HepG2 (cell line): ENCODE data around the gene SLC6A8. TPM values are rescaled to one million over a fixed set of nuclear protein-coding genes. Genes with fewer than 3 reads are reported as not detected.

Experiments used
- BCL6 ChIP-seq: IDR thresholded peaks from 2 replicates; pipeline ENCODE4 v1.6.1; 2016; ENCODE audit warnings: missing genetic modification reagents, missing compliant biosample characterization
- BRCA1 ChIP-seq: sonication (generic); formaldehyde crosslinking; IDR thresholded peaks from 2 replicates; pipeline ENCODE4 v1.4.0; 2020; ENCODE audit warnings: missing genetic modification reagents
- ETV5 ChIP-seq: IDR thresholded peaks from 2 replicates; pipeline ENCODE4 v1.6.1; 2018; ENCODE audit warnings: missing biosample characterization, missing genetic modification reagents, inconsistent platforms, borderline replicate concordance
- FOXA3 ChIP-seq: IDR thresholded peaks from 2 replicates; pipeline ENCODE4 v1.6.1; 2016; ENCODE audit warnings: missing genetic modification reagents, missing compliant biosample characterization
- HDAC1 ChIP-seq: sonication (generic); formaldehyde crosslinking; IDR thresholded peaks from 2 replicates; pipeline ENCODE4 v1.5.1; 2020; ENCODE audit warnings: mild to moderate bottlenecking, missing genetic modification reagents
- IKZF1 ChIP-seq: fragments of 450-650 bp; IDR thresholded peaks from 2 replicates; pipeline ENCODE4 v1.7.1; 2016
- KAT2B ChIP-seq: fragments of 150-350 bp; IDR thresholded peaks from 2 replicates; pipeline ENCODE4 v1.6.1; 2014; ENCODE audit warnings: low read depth, low read length, borderline replicate concordance
- MAFF ChIP-seq: IDR thresholded peaks from 2 replicates; pipeline ENCODE4 v1.6.1; 2011; ENCODE audit warnings: low read depth, low read length, improper control_type of control experiment
- MAZ ChIP-seq, 2 experiments: sonication (generic) in 1 of 2; formaldehyde crosslinking in 1 of 2; IDR thresholded peaks; 2 replicates each; pipeline versions ENCODE4 v1.5.0 to v1.6.1; 2012 to 2020; ENCODE audit warnings: low read depth in 2 of 2, mild to moderate bottlenecking in 2 of 2, borderline replicate concordance in 1 of 2, improper control_type of control experiment in 1 of 2, low read length in 1 of 2, missing genetic modification reagents in 1 of 2, moderate library complexity in 1 of 2
- NFKBIZ ChIP-seq: IDR thresholded peaks from 2 replicates; pipeline ENCODE4 v1.6.1; 2018; ENCODE audit warnings: missing genetic modification reagents, missing compliant biosample characterization
- POLR2AphosphoS5 ChIP-seq: IDR thresholded peaks from 2 replicates; pipeline ENCODE4 v1.6.1; 2012; ENCODE audit warnings: low read depth, low read length
- PREB ChIP-seq: sonication (generic); formaldehyde crosslinking; IDR thresholded peaks from 2 replicates; pipeline ENCODE4 v1.4.0; 2020; ENCODE audit warnings: missing genetic modification reagents
- RBM39 ChIP-seq: fragments of 200-400 bp; formaldehyde crosslinking; IDR thresholded peaks from one replicate; pipeline ENCODE4 v1.6.1; 2018; ENCODE audit warnings: antibody characterized with exemption, mild to moderate bottlenecking, low read depth, low read length; ENCODE audit not compliant: poor library complexity, severe bottlenecking
- SOX5 ChIP-seq: IDR thresholded peaks from 2 replicates; pipeline ENCODE4 v1.6.1; 2016; ENCODE audit warnings: borderline replicate concordance
- TBX2 ChIP-seq: sonication (generic); formaldehyde crosslinking; IDR thresholded peaks from 2 replicates; pipeline ENCODE4 v1.5.0; 2020; ENCODE audit warnings: missing genetic modification reagents, mild to moderate bottlenecking, borderline replicate concordance
- TFDP2 ChIP-seq: sonication (generic); formaldehyde crosslinking; IDR thresholded peaks from 2 replicates; pipeline ENCODE4 v1.4.0; 2020; ENCODE audit warnings: missing genetic modification reagents
- TRIM24 ChIP-seq: sonication (generic); formaldehyde crosslinking; IDR thresholded peaks from 2 replicates; pipeline ENCODE4 v1.8.0; 2022; ENCODE audit warnings: mild to moderate bottlenecking, missing genetic modification reagents
- ZFP90 ChIP-seq: sonication (generic); formaldehyde crosslinking; IDR thresholded peaks from 2 replicates; pipeline ENCODE4 v1.8.0; 2022; ENCODE audit warnings: missing genetic modification reagents, mild to moderate bottlenecking, inconsistent platforms, borderline replicate concordance
- ZNF234 ChIP-seq: sonication (generic); formaldehyde crosslinking; conservative IDR thresholded peaks from 2 replicates; pipeline ENCODE4 v1.5.1; 2020; ENCODE audit warnings: mild to moderate bottlenecking, missing genetic modification reagents
- ZNF367 ChIP-seq: sonication (generic); formaldehyde crosslinking; IDR thresholded peaks from 2 replicates; pipeline ENCODE4 v1.4.0; 2020; ENCODE audit warnings: missing genetic modification reagents, borderline replicate concordance
- ZNF782 ChIP-seq: sonication (generic); formaldehyde crosslinking; IDR thresholded peaks from 2 replicates; pipeline ENCODE4 v1.4.0; 2020; ENCODE audit warnings: missing genetic modification reagents, mild to moderate bottlenecking, borderline replicate concordance
- ZNF883 ChIP-seq: sonication (generic); formaldehyde crosslinking; IDR thresholded peaks from 2 replicates; pipeline ENCODE4 v1.5.1; 2020; ENCODE audit warnings: mild to moderate bottlenecking, missing genetic modification reagents; ENCODE audit errors: not compliant biosample characterization
- polyA plus RNA-seq, 8 experiments: library from polyadenylated mRNA; depleted of rRNA in 3 of 8; stranded (reverse) in 7 of 8; unstranded in 1 of 8; fragments of >200 nt; fragmentation: Illumina TruSeq in 4 of 8; extraction: Trizol in 4 of 8; gene quantifications; 2 replicates each; pipeline versions ENCODE4 v1.2.1 to v1.2.3, GENCODE V29; 2011 to 2016; ENCODE audit warnings: low read depth in 4 of 8, missing spikeins in 1 of 8, mixed read lengths in 1 of 8; ENCODE audit not compliant: insufficient read depth in 1 of 8
- total RNA-seq, 5 experiments: library from RNA; depleted of rRNA; stranded (reverse); fragments of >200 nt; fragmentation: Illumina TruSeq; extraction: Trizol; gene quantifications; 2 replicates each; pipeline ENCODE4 v1.2.3, GENCODE V29; 2016; ENCODE audit warnings: low read depth in 1 of 5
- TF ChIP-seq, protein P1 (sequence below), 2 experiments: sonication (generic) in 1 of 2; formaldehyde crosslinking in 1 of 2; IDR thresholded peaks; 2 replicates each; pipeline versions ENCODE4 v1.5.1 to v1.6.1; 2011 to 2020; ENCODE audit warnings: borderline replicate concordance in 1 of 2, low read depth in 1 of 2, low read length in 1 of 2, mild to moderate bottlenecking in 1 of 2, missing genetic modification reagents in 1 of 2, moderate library complexity in 1 of 2

Gene SLC6A8
- total and polyA plus RNA-seq, 2 of the 13 experiments (the other 11 are each of a cell fraction or from before 2014, with no cell fraction given) = 13.9 to 176 TPM

DNA sequence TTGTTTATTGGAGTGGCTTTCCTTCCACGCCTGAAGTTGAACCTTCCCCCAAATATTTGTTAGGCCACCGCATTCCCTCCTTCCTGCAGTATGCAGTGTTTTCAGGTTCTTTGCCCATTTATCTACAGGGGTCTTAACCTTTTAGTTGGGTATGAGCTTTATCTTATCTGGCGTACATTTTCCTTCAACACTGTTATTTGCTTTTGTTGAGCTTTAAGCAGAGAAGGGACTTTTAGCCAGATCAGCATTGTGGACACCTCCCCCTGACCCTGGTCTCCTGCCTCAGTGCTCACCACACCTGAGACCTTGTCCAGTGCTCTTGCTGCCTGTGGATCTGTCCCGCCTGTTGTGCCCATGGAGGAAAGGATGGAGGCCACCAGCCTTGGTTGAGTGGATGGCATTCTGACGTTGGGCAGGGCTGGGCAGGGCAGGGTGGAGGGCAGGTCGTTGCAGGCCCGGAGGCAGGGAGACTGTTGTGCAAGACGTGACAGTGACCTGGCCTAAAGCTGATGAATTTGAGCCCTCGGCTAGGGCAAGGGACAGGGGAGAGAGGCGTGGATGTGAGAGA lies 41.7 kb upstream of the SLC6A8 start (continued):
- TF ChIP-seq MAZ (IDR thresholded peaks at IDR 0.05; ENCODE audit: borderline replicate concordance, low read depth, low read length) (no peak), MAZ (CRISPR knock-in tag; IDR thresholded peaks at IDR 0.05; ENCODE audit: low read depth) (no peak), ZFP90 (CRISPR knock-in tag) (no peak), TBX2 (CRISPR knock-in tag) (peak; percentile 16; the same call in 1 of the 2 replicates), ZNF367 (CRISPR knock-in tag) (no peak), ZNF234 (CRISPR knock-in tag) (no peak), KAT2B (no peak), BCL6 (CRISPR knock-in tag) (peak; percentile 79), PREB (CRISPR knock-in tag) (no peak), ZNF782 (CRISPR knock-in tag) (no peak), TFDP2 (CRISPR knock-in tag) (0 out of 2 replicates have a peak, but pooled peaks have one; percentile 7), FOXA3 (no peak), ETV5 (CRISPR knock-in tag) (no peak), IKZF1 (no peak), BRCA1 (CRISPR knock-in tag) (no peak), MAFF (0 out of 2 replicates have a peak, but pooled peaks have one; percentile 36), HDAC1 (CRISPR knock-in tag) (0 out of 2 replicates have a peak, but pooled peaks have one; percentile 44), NFKBIZ (CRISPR knock-in tag) (no peak), TRIM24 (CRISPR knock-in tag) (no peak), RBM39 (no peak), POLR2AphosphoS5 (peak; percentile 47; the same call in 1 of the 2 replicates), ZNF883 (CRISPR knock-in tag) (no peak), SOX5 (CRISPR knock-in tag) (no peak)
- TF ChIP-seq, protein P1, sequence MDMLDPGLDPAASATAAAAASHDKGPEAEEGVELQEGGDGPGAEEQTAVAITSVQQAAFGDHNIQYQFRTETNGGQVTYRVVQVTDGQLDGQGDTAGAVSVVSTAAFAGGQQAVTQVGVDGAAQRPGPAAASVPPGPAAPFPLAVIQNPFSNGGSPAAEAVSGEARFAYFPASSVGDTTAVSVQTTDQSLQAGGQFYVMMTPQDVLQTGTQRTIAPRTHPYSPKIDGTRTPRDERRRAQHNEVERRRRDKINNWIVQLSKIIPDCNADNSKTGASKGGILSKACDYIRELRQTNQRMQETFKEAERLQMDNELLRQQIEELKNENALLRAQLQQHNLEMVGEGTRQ (IDR thresholded peaks at IDR 0.05; ENCODE audit: low read depth, low read length) = no peak
- TF ChIP-seq, protein P1 (CRISPR knock-in tag; IDR thresholded peaks at IDR 0.05; ENCODE audit: borderline replicate concordance) = no peak
